Activated CD4-positive, alpha-beta T cell treated with anti-CD3 and anti-CD28 coated beads, Interleukin-10, Interleukin-2, amounts not matched to agents 100 ng/mL and 50 ng/mL, durations not matched to agents 16 hours and 8 hours (primary cell): ENCODE measurements around the gene EPHB1.
"Not testable (repeated sequence)": the region's sequence is repeated elsewhere in the genome, so short reads cannot be mapped to it uniquely, and the experiment has no call there.

Experiments used
- DNase-seq: peaks from one replicate; pipeline ENCODE4 v3.0.0-alpha.2; 2020

The EPHB1 gene

GRCh38 chr3:134959516-134959915 is 164.5 kb downstream of the EPHB1 start:
- no peak for DNase-seq

- DNase-seq = no peak
Measured at GRCh38 chr3:134964226-134964625, 169.2 kb downstream of the EPHB1 start.

- no peak for DNase-seq
Measured at GRCh38 chr3:134965865-134966481, 170.9 kb downstream of the EPHB1 start.

GRCh38 chr3:134970895-134971294 is 175.8 kb downstream of the EPHB1 start:
- DNase-seq = no peak

- no peak for DNase-seq
Measured at GRCh38 chr3:134971306-134971705, 176.2 kb downstream of the EPHB1 start.

GRCh38 chr3:134971907-134972306 is 176.8 kb downstream of the EPHB1 start:
- not testable (repeated sequence) for DNase-seq

GRCh38 chr3:134972836-134973455 is 177.9 kb downstream of the EPHB1 start:
- no peak for DNase-seq

- no peak for DNase-seq
Measured at GRCh38 chr3:134974624-134975023, 179.6 kb downstream of the EPHB1 start.

GRCh38 chr3:134976948-134977347 is 181.9 kb downstream of the EPHB1 start:
- DNase-seq = no peak

GRCh38 chr3:134978658-134979057 is 183.6 kb downstream of the EPHB1 start:
- no peak for DNase-seq

- DNase-seq = no peak
Measured at GRCh38 chr3:134985864-134986715, 191.0 kb downstream of the EPHB1 start.

GRCh38 chr3:134988666-134989065 is 193.6 kb downstream of the EPHB1 start:
- no peak for DNase-seq

- no peak for DNase-seq
Measured at GRCh38 chr3:134991003-134991402, 195.9 kb downstream of the EPHB1 start.

GRCh38 chr3:134991472-134992010 is 196.5 kb downstream of the EPHB1 start:
- no peak for DNase-seq

- DNase-seq = no peak
Measured at GRCh38 chr3:134992180-134992579, 197.1 kb downstream of the EPHB1 start.

- DNase-seq = no peak
Measured at GRCh38 chr3:134992586-134992985, 197.5 kb downstream of the EPHB1 start.

- no peak for DNase-seq
Measured at GRCh38 chr3:134993011-134993410, 198.0 kb downstream of the EPHB1 start.

- DNase-seq = no peak
Measured at GRCh38 chr3:134998158-134998557, 203.1 kb downstream of the EPHB1 start.

GRCh38 chr3:134998855-134999254 is 203.8 kb downstream of the EPHB1 start:
- no peak for DNase-seq

- no peak for DNase-seq
Measured at GRCh38 chr3:135000465-135000864, 205.4 kb downstream of the EPHB1 start.

- DNase-seq = not testable (repeated sequence)
Measured at GRCh38 chr3:135005616-135006015, 210.6 kb downstream of the EPHB1 start.

- DNase-seq = no peak
Measured at GRCh38 chr3:135007607-135008006, 212.5 kb downstream of the EPHB1 start.

GRCh38 chr3:135008326-135008725 is 213.3 kb downstream of the EPHB1 start:
- DNase-seq = no peak

GRCh38 chr3:135009014-135009413 is 214.0 kb downstream of the EPHB1 start:
- DNase-seq = no peak
